Neural progenitor cell (in vitro differentiated cells): ENCODE measurements around the gene NAT9.

ENCODE experiments used
- EZH2 ChIP-seq: fragments of 200-600 bp; sonication (generic); IDR thresholded peaks from 2 replicates; pipeline ENCODE4 v1.6.1; 2017; ENCODE audit warnings: antibody characterized with exemption, mild to moderate bottlenecking, moderate library complexity
- TF ChIP-seq, protein P1 (sequence below): fragments of 200-600 bp; sonication (generic); IDR thresholded peaks from 2 replicates; pipeline ENCODE4 v1.5.1; 2017; ENCODE audit warnings: antibody characterized with exemption, mild to moderate bottlenecking

DNA sequence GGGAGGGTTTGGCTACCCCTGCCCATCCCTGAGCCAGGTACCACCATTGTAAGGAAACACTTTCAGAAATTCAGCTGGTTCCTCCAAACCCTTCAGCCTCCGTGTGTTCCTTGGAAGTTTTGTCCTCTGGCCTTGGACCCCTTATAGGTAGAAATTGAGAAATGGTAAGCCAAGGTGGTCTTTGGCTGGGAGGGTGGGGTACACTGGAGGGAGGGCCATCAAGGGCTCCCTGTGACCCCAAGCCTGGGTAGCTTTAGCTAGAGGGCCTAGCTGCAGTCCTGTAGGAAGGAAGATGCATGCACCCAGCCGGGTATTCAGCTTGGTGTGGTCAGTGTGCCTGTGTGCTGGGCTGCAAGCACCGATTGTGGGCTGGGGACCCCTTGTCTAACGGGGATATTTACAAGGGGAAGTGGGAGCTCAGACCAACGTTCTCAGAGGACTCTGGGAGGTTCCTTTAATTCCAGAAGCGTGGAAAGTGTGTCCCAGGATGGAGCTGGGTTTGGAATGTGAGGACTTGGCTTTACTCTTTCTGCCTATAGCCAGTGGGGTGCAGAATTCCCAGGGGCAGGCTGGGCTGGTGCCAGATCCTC lies 6.8 kb downstream of the NAT9 start:
- TF ChIP-seq EZH2, result no peak
- TF ChIP-seq, protein P1, sequence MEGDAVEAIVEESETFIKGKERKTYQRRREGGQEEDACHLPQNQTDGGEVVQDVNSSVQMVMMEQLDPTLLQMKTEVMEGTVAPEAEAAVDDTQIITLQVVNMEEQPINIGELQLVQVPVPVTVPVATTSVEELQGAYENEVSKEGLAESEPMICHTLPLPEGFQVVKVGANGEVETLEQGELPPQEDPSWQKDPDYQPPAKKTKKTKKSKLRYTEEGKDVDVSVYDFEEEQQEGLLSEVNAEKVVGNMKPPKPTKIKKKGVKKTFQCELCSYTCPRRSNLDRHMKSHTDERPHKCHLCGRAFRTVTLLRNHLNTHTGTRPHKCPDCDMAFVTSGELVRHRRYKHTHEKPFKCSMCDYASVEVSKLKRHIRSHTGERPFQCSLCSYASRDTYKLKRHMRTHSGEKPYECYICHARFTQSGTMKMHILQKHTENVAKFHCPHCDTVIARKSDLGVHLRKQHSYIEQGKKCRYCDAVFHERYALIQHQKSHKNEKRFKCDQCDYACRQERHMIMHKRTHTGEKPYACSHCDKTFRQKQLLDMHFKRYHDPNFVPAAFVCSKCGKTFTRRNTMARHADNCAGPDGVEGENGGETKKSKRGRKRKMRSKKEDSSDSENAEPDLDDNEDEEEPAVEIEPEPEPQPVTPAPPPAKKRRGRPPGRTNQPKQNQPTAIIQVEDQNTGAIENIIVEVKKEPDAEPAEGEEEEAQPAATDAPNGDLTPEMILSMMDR, result no peak
